GM18526 (cell line): ENCODE measurements around the gene CTIF.

Experiments used
- POLR2A ChIP-seq: IDR thresholded peaks from 3 replicates; pipeline ENCODE4 v1.6.1; 2011; ENCODE audit not compliant: insufficient read length; ENCODE audit errors: extremely low read depth

Gene CTIF

DNA sequence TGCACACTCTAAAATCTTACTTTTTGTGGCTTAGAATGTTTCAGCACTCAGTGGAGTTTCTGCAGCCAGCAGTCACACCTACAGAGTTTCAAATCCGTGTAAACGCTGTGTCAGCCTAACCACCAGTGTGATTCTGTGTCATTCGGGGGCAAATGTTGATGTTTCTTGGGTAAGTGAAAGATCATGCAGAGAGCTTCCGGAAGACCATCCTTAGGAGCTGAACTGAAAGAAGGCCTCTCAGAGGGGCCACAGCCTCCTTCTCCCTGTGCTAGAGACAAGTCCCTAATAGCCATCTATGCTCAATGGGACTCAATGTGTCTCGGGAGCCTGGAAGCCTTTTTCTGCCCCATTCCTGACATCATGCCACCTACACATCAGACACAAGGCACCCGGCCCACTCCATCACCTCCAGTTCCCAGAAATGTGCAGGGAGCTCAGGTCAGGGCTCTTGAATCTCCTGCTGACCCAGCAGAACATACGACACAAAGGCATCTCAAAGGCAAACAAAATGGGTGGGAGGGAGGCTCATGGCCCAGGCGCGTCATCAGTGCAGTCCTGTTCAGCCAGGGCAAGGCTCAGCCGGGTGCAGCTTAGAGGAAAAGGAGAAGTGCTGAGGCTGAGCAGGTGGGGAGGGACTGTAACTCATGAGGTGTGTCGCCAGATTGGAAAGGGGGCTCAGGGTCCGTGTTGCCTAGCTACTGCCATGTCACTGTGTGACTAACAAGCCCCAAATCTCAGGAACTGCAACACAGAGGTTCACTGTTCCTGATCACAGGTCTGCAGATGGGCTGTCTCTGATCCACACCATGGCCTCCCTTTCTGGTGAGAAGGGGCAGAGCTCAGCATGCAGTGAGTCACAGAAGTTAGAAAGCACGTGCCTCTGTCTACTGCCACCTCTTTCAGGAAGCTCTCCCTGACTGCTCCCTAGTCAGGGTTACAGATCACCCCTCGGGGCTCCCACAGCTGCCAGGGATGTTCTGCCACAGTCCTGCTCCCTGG lies 329.9 kb downstream of the CTIF start:
- TF ChIP-seq POLR2A: peak; percentile 44

DNA sequence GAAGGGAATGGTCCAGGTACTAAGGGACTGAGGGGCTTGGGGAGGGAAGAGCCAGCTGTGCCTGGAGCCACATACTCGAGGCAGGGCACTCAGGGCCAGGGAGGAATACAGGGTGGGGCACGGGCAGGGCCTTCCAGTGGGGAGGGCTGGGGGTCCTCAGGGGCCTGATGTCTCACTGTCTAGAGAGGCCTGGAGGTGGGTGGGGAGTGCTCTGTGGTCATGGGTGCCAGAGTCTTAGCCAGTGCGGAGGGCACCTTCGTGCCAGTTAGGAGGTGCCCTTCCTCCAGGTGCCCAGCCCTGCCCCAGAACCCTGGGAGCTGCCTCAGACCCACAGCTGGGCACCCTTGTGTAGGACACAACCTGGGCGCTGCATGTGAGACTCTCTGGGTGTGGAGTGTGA lies 330.8 kb downstream of the CTIF start:
- no peak for TF ChIP-seq POLR2A

GRCh38 chr18:48871391-48872166 lies 332.7 kb downstream of the CTIF start:
- TF ChIP-seq POLR2A: no peak

GRCh38 chr18:48872234-48873145 lies 333.7 kb downstream of the CTIF start:
- no peak for TF ChIP-seq POLR2A

GRCh38 chr18:48874233-48874632 lies 335.4 kb downstream of the CTIF start:
- no peak for TF ChIP-seq POLR2A

DNA sequence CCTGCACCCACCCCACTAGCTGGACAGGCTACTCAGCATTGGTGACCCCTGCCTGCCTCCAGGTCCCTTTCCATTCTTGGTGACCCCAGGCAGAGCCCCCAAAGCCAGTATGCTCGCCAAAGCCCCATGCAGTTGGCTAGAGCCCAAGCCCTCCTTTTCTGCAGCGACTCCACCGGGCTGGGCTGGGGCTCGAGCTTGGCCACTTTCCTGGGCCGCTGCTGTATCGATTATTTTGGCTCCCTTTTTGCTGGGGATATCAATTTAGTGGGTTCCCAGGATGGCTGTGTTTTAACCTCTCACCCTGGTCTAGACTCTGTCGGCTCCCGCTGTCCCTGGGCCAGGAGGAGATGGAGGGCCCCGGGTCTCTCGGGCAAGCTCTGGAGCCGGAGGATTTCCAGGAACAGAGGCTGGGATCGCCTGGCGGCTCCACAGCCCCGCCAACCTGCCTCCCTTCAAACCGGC lies 335.9 kb downstream of the CTIF start:
- no peak for TF ChIP-seq POLR2A

- no peak for TF ChIP-seq POLR2A
These were observed 336.6 kb downstream of the CTIF start for GRCh38 chr18:48875314-48875941.

DNA sequence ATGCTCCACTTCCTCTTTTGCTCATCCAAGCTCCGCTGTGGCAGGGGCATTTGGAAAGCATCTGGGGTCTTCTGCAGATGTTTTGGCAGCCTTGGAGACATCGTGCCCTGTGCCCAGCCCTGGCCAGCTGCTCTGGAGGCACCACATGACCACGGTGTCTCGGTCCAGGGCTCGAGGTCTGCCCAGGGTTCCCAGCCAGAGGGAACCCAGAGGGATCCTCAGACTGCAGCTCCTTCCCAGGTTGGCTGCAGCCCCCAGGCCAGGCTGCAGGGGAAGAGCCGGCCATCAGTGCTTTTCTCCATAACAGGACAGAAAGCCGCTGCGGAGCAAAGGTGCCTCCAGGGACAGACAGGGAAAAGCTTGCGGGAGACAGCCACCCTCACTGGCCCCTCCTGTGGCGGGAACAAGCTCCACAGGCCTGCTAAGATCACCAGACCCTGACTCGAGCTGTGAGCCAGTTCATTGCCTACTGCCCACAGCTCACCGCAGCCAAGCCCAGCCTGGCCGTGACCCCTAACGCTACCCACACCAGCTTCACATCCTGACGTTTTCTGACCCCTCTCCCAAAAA lies 337.2 kb downstream of the CTIF start:
- TF ChIP-seq POLR2A: no peak

DNA sequence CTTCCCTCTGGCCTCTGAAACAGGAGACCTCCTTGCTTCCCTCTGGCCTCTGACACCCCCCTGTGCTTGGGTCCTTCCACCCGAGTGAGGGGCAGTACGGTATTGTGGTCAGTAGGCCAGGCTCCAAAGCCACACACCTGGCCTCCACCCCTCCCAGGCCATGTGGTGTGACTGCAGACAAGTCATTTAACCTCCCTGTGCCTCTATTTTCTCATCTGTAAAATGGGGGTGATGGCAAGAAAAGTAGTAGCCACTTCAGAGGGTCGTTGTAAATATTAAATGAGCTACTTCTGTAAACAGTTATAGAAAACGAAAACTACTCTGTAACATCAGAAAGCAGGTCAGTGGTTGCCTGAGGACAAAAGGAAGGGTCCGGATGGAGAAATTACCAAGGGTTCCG lies 337.8 kb downstream of the CTIF start:
- no peak for TF ChIP-seq POLR2A

- no peak for TF ChIP-seq POLR2A
These were observed 339.1 kb downstream of the CTIF start for GRCh38 chr18:48877941-48878340.

GRCh38 chr18:48878471-48878870 lies 339.6 kb downstream of the CTIF start:
- TF ChIP-seq POLR2A: no peak

DNA sequence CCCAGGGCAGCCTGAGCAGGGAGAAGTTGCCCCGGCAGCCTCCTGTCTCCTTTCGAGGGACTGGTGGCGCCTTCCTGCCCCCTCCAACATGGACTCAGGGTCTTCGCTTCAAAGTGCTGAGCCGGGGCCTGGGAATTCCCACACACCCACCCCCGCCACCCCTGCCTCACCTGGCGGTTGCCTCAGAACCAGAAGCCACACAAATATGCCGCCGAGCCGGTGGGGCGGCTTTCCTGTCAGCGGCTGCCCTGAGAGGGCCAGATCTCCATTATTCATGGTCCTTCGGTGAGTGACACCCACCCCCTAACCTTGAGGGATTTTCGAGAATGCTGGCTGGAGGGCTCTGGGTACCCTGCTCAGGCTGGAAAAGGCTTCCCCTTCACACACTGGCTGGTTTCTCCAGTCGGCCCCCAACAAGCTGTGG lies 340.2 kb downstream of the CTIF start:
- no peak for TF ChIP-seq POLR2A

GRCh38 chr18:48880931-48881330 lies 342.1 kb downstream of the CTIF start:
- TF ChIP-seq POLR2A: no peak

DNA sequence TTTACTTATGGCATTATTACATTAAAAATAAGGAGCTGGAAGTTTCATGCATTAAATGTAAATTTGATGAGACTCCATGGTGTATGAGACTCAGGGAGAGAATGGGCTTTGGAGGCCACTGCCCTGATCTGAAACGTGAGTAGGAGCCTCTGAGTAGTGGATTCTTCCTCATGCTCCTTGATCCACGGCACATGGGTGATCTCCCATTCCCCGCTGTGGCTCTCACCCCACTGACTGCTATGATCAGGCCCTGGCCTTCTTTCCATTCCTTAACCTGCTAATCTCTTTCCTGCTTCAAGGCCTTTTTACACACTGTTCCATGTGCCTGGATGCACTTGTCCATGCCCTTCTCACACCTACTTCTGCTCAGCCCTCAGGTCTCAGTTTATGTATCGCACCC lies 343.5 kb downstream of the CTIF start:
- TF ChIP-seq POLR2A: no peak

DNA sequence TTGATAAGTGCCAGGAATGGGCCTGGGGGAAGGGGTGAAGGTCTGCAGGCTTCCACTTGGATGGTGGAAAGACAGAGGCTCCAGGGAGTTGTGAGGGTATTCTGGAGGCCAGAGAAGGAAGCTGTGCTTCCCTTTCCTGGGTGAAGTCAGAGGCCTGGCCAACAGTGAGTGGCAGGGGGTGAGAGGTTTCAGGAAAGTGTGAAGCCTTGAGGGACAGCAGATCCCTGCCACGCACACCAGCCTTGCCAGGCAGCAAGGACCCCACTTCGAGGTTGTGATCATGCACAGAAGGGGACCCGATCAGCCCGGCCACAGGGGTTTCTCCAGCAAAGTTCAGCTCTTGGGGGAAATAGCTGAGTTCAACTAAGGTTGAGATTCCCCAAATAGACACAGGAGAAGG lies 345.5 kb downstream of the CTIF start:
- TF ChIP-seq POLR2A: no peak

DNA sequence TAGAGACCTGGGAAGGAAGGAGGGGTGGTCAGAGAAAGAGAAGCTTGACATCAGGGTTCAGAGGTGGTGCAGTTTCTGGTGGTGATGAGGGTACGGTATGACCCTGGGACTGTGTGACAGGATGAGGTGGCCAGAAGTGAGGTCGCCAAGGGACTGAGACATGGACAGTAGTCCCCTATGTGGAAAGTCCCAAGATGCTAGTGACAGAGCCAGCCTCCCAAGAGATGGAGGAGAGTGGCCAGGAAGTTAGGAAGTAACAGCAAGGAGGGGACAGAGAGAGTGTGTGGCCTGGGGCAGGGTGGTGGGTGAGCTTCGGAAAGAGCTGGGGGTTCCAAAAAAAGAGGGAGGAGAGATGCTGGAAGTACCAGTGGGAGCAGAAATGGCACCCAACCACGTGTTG lies 345.9 kb downstream of the CTIF start:
- no peak for TF ChIP-seq POLR2A
